RCC 7860 (cell line): ENCODE results near the gene NSD2.
A peak's percentile ranks its signal among the peaks of the same experiment; 100 is the strongest.

Experiments
- DNase-seq: peaks from one replicate; pipeline ENCODE4 v3.0.0-alpha.2; 2015; ENCODE audit warnings: low spot score
- FAIRE-seq: peaks from 2 replicates; lab custom pipeline; 2012; peaks lifted over from hg19 to GRCh38; lab: Jason Lieb, UNC

The NSD2 gene

GRCh38 chr4:1938027-1938426 lies 66.8 kb downstream of the NSD2 start:
- FAIRE-seq (no peak), DNase-seq (no peak)

DNA sequence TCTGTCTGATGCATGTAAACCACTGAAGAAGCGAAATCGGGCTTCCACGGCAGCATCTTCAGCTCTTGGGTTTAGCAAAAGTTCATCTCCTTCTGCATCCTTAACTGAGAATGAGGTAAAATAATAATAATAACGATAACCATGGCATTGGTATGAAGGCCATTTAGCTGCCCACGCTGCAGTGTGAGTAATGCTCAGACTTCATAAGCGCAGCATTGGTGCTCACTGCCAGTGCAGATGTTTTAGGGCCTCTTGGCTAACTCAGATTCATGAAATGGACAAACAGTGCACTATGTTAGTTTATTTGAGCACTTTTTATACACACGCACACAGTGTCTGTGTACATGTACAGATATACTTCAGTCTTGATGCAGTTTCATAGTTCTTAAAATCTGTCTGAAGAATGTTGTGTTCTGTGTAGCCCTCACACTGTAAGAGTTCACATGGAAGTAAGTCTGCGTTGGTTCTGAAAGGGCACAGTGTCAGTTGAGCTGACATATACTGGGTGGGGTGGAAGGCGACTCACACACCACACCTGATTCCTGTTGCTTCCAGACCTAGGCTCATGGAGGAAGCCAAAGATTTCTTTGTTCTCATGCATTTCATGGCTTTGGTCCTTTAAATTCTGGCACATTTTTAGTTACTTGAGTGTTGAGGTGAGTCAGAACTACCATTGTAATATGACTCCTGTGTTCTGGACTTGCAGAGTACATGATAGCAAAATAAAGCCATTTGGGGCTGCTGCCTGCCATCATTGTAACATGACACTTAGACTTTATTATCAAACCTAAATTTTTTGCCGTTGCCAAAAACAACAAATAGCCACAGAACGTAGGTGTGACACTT lies 68.7 kb downstream of the NSD2 start:
- FAIRE-seq (no peak), DNase-seq (peak; percentile 16)

DNA sequence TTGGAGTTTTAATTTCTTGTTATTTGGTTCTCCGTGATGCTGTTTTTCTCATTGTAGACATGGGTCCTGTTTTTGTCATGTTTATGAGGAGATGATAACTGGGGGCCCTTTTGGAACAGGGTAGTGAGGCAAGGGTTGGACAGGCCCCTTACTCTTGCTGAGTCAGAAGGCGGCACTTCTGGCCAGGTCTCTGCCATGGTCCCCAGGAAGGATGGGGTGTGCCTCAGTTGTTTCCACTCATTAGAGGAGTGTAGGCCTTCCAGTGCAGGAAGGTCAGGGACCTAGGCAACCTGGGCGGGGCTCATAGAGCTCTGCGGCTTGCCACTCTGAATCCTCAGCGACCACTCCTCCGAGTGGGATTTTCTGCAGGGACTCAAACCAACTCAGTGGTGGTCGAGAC lies 69.4 kb downstream of the NSD2 start:
- FAIRE-seq (no peak), DNase-seq (no peak)

- no peak for FAIRE-seq
These were observed 72.7 kb downstream of the NSD2 start for GRCh38 chr4:1943928-1944327.

DNA sequence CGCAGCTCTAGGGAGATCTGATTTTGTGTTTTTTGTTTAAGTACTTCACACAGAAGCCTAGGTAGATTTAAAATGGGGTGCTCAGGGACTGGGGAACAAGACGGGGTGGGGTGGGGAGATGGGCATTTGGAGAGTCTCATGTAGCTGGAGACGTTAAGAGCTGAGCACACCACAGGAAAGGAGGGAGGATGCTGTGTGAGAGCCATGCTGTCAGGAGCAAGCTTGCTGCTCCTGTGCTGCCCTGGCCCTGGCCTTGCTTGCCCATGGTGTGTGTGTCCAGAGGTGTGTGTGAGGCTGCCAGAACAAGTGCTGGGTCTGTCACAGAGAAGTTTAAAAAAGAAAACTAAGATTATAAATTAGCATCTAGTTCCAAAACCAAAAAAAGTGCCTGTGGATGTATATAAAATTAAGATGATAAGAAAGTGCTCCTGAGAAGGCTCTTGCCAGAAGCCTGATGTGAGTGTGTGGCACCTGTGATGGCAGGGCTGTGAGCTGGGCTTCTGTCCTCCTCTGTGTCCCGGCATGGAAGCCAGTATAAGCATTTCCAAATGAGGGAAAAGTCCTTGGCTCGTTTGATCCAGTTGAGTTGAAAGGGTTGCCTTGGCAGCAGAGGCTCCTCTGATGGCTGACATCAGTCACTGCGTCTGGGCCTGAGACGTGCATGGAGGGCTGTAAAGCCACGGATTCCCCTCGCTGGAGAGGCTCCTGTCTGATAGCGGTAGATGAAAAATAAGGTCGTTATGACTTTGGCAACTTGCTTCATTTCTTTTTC lies 74.1 kb downstream of the NSD2 start:
- FAIRE-seq = no peak

More at GRCh38 chr4:1943928-1944327, 72.7 kb downstream of the NSD2 start:
- DNase-seq = no peak

GRCh38 chr4:1945912-1946311 lies 74.7 kb downstream of the NSD2 start:
- DNase-seq (no peak), FAIRE-seq (no peak)

More for the DNA sequence above, 74.1 kb downstream of the NSD2 start:
- DNase-seq = no peak

DNA sequence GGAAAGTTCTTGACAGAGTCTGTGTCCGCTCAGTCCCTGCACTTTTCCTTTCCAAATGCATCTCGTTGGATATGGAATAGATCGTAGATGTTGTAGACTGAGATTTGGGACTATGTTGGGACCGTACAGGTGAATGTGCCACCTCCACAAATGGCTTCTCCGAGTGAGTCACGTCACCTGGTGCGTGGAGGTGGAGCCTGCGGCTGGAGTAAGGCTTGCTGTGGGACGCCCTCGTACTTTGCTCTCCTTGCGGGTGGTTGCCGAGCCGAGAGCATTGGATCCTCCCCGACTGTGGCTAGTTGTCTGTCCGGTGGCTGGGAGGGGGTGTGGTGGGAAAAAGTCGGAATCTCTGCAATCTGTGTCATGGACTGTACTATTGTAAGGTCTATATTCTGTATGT lies 77.0 kb downstream of the NSD2 start:
- DNase-seq (no peak), FAIRE-seq (no peak)

DNA sequence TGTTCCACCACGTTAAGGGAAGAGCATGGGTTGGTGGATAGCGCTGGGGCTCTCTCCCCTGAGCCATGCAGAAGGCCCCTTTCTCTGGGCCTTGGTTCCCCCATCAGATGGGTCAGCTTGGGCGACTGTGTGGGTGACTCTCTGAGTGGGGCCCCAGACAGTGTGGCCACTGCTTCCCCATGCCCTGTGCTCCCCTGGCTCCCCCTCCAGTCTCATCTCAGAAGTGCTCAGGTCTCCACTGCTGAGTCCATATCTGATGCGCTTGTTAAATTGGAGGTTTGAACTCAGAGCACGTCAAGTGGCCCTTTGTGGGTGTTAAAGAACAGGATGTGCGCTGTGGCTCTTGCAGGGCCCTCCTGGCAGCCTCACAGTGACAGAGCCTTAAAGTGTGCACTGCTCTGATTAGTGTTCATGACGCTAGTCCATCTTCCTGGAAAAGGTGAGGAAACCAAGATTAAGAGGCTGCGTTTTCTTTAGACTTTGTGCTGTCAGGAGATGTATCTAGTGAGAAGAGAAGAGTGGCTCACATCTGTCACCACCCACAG lies 77.8 kb downstream of the NSD2 start:
- FAIRE-seq (no peak), DNase-seq (no peak)

GRCh38 chr4:1950369-1950768 lies 79.2 kb downstream of the NSD2 start:
- FAIRE-seq (no peak), DNase-seq (no peak)

GRCh38 chr4:1952058-1952700 lies 81.0 kb downstream of the NSD2 start:
- FAIRE-seq (no peak), DNase-seq (no peak)

DNA sequence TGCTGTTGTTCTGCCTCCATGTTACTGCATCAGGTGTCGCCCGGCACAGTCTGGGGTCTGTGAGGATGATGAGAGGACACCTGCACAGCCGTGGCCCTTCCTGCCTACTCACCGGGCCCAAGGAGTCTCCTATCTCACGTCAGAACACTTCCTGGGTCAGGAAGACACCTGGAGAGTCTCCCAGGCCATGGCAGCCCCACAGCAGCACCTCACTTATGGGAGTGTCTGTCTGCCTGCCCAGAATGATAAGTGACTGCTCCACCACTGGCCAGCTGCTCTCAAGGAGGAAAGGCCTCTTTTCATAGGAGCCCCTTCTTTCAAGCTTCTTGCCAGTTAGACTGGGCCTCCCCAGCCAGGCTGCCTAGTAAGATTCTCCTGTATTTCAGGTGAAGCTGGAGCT lies 81.5 kb downstream of the NSD2 start:
- DNase-seq (no peak), FAIRE-seq (no peak)

DNA sequence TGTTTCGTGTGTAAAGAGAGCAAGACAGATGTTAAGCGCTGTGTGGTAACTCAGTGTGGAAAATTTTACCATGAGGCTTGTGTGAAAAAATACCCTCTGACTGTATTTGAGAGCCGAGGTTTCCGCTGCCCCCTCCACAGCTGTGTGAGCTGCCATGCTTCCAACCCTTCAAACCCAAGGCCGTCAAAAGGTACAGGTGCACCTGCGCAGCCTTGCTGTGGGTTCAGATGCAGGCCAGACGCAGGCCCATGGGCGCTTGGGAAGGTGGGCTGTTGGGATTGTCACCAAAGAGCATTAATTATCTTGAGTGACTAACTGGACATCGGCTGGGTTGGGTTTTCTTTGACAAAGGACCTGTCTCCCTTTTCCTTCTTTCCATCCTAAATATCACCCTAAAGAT lies 82.1 kb downstream of the NSD2 start:
- DNase-seq (no peak), FAIRE-seq (no peak)

- DNase-seq (no peak), FAIRE-seq (no peak)
These were observed 85.4 kb downstream of the NSD2 start for GRCh38 chr4:1956631-1957030.

GRCh38 chr4:1958276-1959103 lies 87.3 kb downstream of the NSD2 start:
- no peak for FAIRE-seq
- DNase-seq = no peak

- FAIRE-seq = no peak
- DNase-seq = no peak
These were observed 87.9 kb downstream of the NSD2 start for GRCh38 chr4:1959104-1959384.

DNA sequence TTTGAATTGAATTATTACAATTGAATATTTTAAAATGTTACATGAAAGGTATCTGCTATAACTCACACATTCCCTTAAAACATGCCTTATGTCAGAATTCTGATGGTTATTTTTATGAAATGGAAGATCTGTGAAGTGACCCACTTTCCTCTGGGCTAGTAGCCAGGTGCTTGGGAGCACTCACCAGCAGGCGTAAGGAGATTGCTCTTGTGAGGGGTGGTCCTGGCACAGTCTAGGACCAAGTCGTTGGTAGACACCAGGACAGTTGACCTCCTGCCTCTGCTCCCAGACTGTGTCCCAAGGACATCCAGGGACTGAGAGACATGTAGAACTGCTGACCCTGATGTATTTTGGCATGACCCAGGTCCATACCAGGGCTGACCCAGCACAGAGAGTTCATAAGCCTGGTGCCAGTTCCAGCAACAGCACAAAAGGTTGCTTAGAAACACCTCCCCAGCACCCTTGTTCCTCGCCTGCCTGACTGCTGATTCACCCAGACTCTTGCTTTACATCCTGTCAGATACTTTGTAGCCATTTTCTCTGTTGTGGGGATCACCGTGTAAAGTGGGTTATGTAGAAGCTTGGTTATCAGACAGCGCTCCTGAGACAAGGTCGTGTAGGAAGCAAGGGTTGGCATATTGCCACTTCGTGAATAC lies 89.1 kb downstream of the NSD2 start:
- no peak for FAIRE-seq
- DNase-seq = no peak

DNA sequence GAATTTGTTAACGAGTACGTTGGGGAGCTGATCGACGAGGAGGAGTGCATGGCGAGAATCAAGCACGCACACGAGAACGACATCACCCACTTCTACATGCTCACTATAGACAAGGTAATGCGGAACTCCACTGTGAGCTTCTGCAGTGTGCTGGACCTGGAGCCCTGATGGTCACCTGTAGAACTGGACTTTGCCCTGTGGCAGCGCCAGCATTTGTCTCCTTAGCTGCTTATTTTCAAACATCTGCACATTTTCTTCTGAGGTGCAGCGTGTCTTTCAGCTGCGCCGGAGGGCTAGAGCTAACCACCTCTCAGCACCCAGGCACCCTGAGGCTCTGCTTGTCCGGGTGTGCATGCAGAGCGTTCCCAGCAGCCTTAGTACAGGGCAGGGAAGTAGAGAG lies 89.8 kb downstream of the NSD2 start:
- FAIRE-seq (no peak), DNase-seq (no peak)

- FAIRE-seq (no peak), DNase-seq (no peak)
These were observed 90.4 kb downstream of the NSD2 start for GRCh38 chr4:1961563-1961962.

GRCh38 chr4:1962980-1963379 lies 91.8 kb downstream of the NSD2 start:
- no peak for DNase-seq
- FAIRE-seq = no peak

DNA sequence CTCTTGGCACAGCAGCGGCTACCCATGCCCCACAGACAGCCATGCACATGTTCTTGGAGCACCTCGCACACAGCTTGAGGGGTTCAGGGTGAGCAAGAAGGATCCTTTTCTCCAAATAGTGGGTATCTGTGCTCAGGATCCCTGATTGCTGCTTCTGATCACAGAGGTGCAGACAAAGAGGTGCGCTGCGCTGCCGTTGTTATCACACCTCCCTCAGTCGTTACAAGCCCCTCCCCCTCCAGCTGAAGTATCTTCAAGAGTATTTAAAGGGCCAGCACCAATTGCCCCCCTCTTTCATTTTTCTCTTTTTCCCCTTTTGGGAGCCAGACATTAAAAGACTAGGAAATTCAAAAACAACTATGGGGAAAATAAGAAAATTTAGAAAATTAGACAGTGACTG lies 93.2 kb downstream of the NSD2 start:
- FAIRE-seq (no peak), DNase-seq (no peak)
